HepG2 (cell line): Measurements from ENCODE around the gene ZNF618. TPM values are rescaled to one million over a fixed set of nuclear protein-coding genes. Genes with fewer than 3 reads are reported as not detected.

ENCODE experiments used
- ATAC-seq: fragments of 200-7000 bp; cut with Tn5 transposase; 3 replicates; pipeline ENCODE4 v1.9.1; 2020; ENCODE audit warnings: mild to moderate bottlenecking, moderate library complexity
- BruUV-seq: library from RNA; stranded (reverse); fragments of 400-500 nt; replicated peaks from 2 replicates; lab custom pipeline; 2021; lab: Mats Ljungman, UMichigan
- CTCF ChIA-PET: fragments of 300-600 bp; formaldehyde crosslinking; extraction: SDS; loops from one replicate; lab custom pipeline; 2021; ENCODE audit warnings: low total read pairs, inconsistent platforms, low intra/inter-chr PET ratio; lab: Yijun Ruan, JAX
- POLR2A ChIA-PET: fragments of 350-600 bp; sonication (Branson Sonifier 250); formaldehyde crosslinking; loops from one replicate; lab custom pipeline; 2020; ENCODE audit warnings: antibody characterized with exemption, inconsistent platforms; lab: Yijun Ruan, JAX
- DNase-seq: peaks from one replicate; pipeline ENCODE4 v3.0.0-alpha.2; 2015; ENCODE audit warnings: low spot score
- FAIRE-seq: peaks from 3 replicates; lab custom pipeline; 2011; peaks lifted over from hg19 to GRCh38; lab: Jason Lieb, UNC
- H2AFZ ChIP-seq: one replicate; pipeline ENCODE4 v1.6.1; 2011; ENCODE audit warnings: low read length, inconsistent platforms
- H3K27ac ChIP-seq: fragments of 300-600 bp; 3 replicates; pipeline ENCODE4 v1.8.0; 2011; ENCODE audit warnings: mixed run types, mild to moderate bottlenecking, mixed read lengths, low read length, inconsistent platforms; ENCODE audit not compliant: insufficient read depth; ENCODE audit errors: extremely low read length
- H3K27me3 ChIP-seq, 2 experiments: fragments of 200-600 bp in 1 of 2; 2 replicates in 1 of 2; 3 replicates in 1 of 2; pipeline versions ENCODE4 v1.6.0 to v1.8.0; 2011; ENCODE audit warnings: low read length in 2 of 2, mild to moderate bottlenecking in 2 of 2, moderate library complexity in 2 of 2, inconsistent platforms in 1 of 2; ENCODE audit not compliant: insufficient read depth in 2 of 2, control insufficient read depth in 1 of 2
- H3K36me3 ChIP-seq, 2 experiments: fragments of 200-600 bp in 1 of 2; replicated peaks in 1 of 2; 2 replicates in 1 of 2; 3 replicates in 1 of 2; pipeline versions ENCODE4 v1.5.1 to v1.8.0; 2011; ENCODE audit warnings: low read length in 2 of 2, inconsistent platforms in 1 of 2; ENCODE audit not compliant: insufficient read depth in 2 of 2, control insufficient read depth in 1 of 2
- H3K4me1 ChIP-seq: 2 replicates; pipeline ENCODE4 v1.5.1; 2012; ENCODE audit warnings: low read length, inconsistent platforms; ENCODE audit not compliant: insufficient read depth
- H3K4me2 ChIP-seq: 2 replicates; pipeline ENCODE4 v1.6.0; 2011; ENCODE audit warnings: low read depth, low read length, inconsistent platforms
- H3K4me3 ChIP-seq, 3 experiments: fragments of 200-600 bp in 1 of 3; sonication (generic), shearing (Covaris generic) in 1 of 3; replicated peaks in 1 of 3; 2 replicates each; pipeline ENCODE4 v1.5.1; 2011 to 2016; ENCODE audit warnings: low read length in 3 of 3, inconsistent platforms in 2 of 3, low read depth in 2 of 3, mild to moderate bottlenecking in 2 of 3, control low read depth in 1 of 3, mixed read lengths in 1 of 3; ENCODE audit not compliant: insufficient read depth in 1 of 3
- H3K79me2 ChIP-seq: one replicate; pipeline ENCODE4 v1.6.1; 2011; ENCODE audit warnings: low read length, inconsistent platforms; ENCODE audit not compliant: insufficient read depth
- H3K9ac ChIP-seq: 2 replicates; pipeline ENCODE4 v1.6.0; 2011; ENCODE audit warnings: mild to moderate bottlenecking, low read depth, low read length, inconsistent platforms; ENCODE audit not compliant: insufficient read depth
- H3K9me3 ChIP-seq: 2 replicates; pipeline ENCODE4 v1.5.1; 2012; ENCODE audit warnings: mild to moderate bottlenecking, low read length
- H4K20me1 ChIP-seq: 2 replicates; pipeline ENCODE4 v1.6.0; 2011; ENCODE audit warnings: inconsistent platforms, mild to moderate bottlenecking, low read length, moderate library complexity; ENCODE audit not compliant: insufficient read depth
- MTERF4 ChIP-seq: sonication (generic); formaldehyde crosslinking; IDR thresholded peaks from 2 replicates; pipeline ENCODE4 v1.8.0; 2023; ENCODE audit warnings: mild to moderate bottlenecking, missing genetic modification reagents
- ZNF687 ChIP-seq: sonication (generic); formaldehyde crosslinking; IDR thresholded peaks from 2 replicates; pipeline ENCODE4 v1.5.1; 2020; ENCODE audit warnings: mild to moderate bottlenecking, missing genetic modification reagents, moderate library complexity
- WGBS: methylation state at CpG from one replicate; pipeline ENCODE4 v1.1.6; 2017; ENCODE audit warnings: low lambda C conversion rate; 5-methylcytosine and 5-hydroxymethylcytosine counted together
- in situ Hi-C: cut with HindIII; loops from 2 replicates; pipeline ENCODE4 v1.10.0; 2017; ENCODE audit warnings: low pct_unique_long_range_greater_than_20kb; ENCODE audit not compliant: extremely low pct_ligation_motif_present
- intact Hi-C: fragments of 100-400 bp; cut with micrococcal nuclease; formaldehyde crosslinking; loops from one replicate; pipeline ENCODE4 v1.10.0; 2022; ENCODE audit not compliant: unreplicated experiment
- polyA plus RNA-seq, 8 experiments: library from polyadenylated mRNA; depleted of rRNA in 3 of 8; stranded (reverse) in 7 of 8; unstranded in 1 of 8; fragments of >200 nt; fragmentation: Illumina TruSeq in 4 of 8; extraction: Trizol in 4 of 8; gene quantifications; 2 replicates each; pipeline versions ENCODE4 v1.2.1 to v1.2.3, GENCODE V29; 2011 to 2016; ENCODE audit warnings: low read depth in 4 of 8, missing spikeins in 1 of 8, mixed read lengths in 1 of 8; ENCODE audit not compliant: insufficient read depth in 1 of 8
- total RNA-seq, 5 experiments: library from RNA; depleted of rRNA; stranded (reverse); fragments of >200 nt; fragmentation: Illumina TruSeq; extraction: Trizol; gene quantifications; 2 replicates each; pipeline ENCODE4 v1.2.3, GENCODE V29; 2016; ENCODE audit warnings: low read depth in 1 of 5

ZNF618 gene
- total and polyA plus RNA-seq, 2 of the 13 experiments (the other 11 are each of a cell fraction or from before 2014, with no cell fraction given) = 0.07 TPM

- Histone ChIP-seq H3K27ac (no peak overlapping the region), H3K27me3 (no peaks in the 10 kb centered on the region; a peak in 1 of 5 replicates), H3K4me3 (no peak overlapping the region), H4K20me1 (no peaks in the 10 kb centered on the region), H2AFZ (no peak overlapping the region), H3K9me3 (no peaks in the 10 kb centered on the region)
- WGBS = 68% methylated on average over 4 of the region's 4 CpGs
- DNase-seq = no peak
- ChIA-PET CTCF (interaction anchor here (1.9 kb wide), 1 partner anchor 309 kb away, joined by 5 read pairs; no protein-coding TSS in a partner anchor), POLR2A (no interaction called here)
- FAIRE-seq = no peak
- intact Hi-C loops = loop anchor here (10.0 kb wide), 1 partner anchor 171 kb away; the partner anchor contains the start of gene ZNF618
- no peak for ATAC-seq
- TF ChIP-seq ZNF687 (no peak), MTERF4 (CRISPR knock-in tag) (no peak)
- TF ChIP-seq, all 625 proteins: peak for 0
- Histone ChIP-seq H3K79me2 (no peaks in the 10 kb centered on the region), H3K4me1 (peaks cover 21% of the 10 kb centered on the region), H3K9ac (no peak overlapping the region), H3K4me2 (no peak overlapping the region), H3K36me3 (no peaks in the 10 kb centered on the region)
- BruUV-seq = no TSS peak
- in situ Hi-C loops = loop anchor here (25.0 kb wide), 1 partner anchor 309 kb away; no protein-coding TSS in a partner anchor
Observed at GRCh38 chr9:114046237-114046755, 170.2 kb downstream of the ZNF618 start.
